ENCODE measurements around the gene FBXO42.

Gene FBXO42

DNA sequence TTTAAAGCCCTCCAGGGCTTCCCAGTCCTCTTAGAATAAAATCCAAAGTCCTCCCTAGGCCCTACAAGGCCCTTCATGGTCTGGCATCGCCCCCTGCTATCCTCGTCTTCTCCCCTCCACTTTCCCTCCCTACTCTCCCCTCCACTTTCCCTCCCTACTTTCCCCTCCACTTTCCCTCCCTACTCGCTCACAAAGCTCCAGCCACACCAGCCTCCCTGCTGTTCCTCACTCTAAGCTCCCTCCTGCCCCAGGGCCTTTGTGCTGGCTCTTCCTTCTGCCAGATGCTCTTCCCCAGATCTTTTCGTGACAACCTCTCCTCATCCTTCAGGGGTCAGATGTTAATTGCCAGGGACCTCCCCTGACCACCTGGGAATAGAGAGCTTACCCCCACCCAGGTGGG is 152.6 kb downstream of the FBXO42 start:
- DNase-seq: no peak

DNA sequence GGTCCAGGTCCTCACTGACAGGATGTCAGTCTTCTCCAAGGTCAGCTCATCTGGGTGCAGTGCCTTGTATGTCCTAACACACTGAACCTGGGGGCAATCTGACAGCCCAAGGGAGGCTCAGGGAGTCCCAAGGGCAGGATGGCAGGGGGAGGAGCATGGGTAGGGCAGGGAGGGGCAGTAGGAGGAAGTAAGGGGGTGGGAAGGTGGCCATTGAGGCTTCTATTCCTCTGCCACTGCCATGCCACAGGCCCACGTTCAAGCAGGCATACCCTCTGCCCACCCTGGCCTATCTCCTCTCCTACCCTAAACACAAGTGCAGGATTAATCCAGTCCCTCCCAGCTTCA is 153.2 kb downstream of the FBXO42 start:
- no peak for DNase-seq

DNA sequence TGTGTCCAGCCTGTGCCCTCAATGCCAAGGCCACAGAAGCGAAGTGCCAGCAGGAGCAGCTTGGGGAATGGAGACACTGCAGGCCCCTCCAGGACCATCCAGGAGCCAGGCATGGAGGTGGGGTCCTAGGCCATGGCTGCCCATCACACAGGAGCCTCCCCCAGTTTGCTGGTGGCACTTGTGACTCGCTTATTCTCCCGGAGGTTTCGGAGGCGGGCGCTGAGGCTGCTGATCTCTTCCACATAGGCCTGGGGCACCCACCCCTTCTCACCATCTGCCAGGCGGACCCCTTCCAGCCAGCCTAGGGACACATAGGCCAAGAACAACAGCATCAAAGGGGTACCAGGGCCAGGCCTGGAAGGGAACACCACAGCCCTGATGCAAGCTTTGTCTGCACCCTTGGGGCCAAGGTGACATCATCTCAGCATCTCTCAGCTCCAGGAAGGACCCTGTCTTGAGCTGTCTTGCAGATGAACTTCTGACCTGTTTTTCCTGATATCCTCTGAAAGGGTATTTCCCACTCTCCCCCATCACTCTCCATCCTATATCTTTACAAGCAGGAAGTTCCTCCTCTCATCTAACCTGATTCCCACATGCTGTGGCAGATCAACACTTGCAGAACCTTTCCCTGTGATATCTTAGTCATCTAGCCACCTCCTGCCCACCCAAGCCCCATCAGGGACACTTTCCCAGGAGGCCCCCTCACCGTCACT is 153.7 kb downstream of the FBXO42 start:
- DNase-seq: no peak

DNA sequence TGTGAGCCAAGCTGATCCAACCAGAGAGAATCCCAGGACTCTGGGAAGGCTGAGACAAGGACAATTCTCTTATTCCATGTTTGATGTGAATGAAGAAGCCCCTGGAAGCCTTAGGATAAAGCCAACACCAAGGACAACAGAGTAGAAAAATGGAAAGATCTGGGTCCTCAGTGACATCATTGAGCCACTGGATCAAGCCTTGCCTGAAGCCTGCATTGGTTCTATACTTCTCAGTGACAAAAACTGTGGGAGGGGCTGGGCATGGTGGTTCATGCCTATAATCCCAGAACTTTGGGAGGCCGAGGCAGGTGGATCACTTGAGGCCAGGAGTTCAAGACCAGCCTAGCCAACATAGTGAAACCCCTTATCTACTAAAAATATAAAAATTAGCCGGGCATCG is 155.4 kb downstream of the FBXO42 start:
- DNase-seq: no peak

All from stimulated activated CD4-positive, alpha-beta T cell treated with anti-CD3 and anti-CD28 coated beads, Interleukin-4, amount 100 ng/mL, for 4 hours (primary cell).